Measurements from ENCODE around the gene DGCR6L.
"Not testable (repeated sequence)": the region's sequence is repeated elsewhere in the genome, so short reads cannot be mapped to it uniquely, and the experiment has no call there.

DNA sequence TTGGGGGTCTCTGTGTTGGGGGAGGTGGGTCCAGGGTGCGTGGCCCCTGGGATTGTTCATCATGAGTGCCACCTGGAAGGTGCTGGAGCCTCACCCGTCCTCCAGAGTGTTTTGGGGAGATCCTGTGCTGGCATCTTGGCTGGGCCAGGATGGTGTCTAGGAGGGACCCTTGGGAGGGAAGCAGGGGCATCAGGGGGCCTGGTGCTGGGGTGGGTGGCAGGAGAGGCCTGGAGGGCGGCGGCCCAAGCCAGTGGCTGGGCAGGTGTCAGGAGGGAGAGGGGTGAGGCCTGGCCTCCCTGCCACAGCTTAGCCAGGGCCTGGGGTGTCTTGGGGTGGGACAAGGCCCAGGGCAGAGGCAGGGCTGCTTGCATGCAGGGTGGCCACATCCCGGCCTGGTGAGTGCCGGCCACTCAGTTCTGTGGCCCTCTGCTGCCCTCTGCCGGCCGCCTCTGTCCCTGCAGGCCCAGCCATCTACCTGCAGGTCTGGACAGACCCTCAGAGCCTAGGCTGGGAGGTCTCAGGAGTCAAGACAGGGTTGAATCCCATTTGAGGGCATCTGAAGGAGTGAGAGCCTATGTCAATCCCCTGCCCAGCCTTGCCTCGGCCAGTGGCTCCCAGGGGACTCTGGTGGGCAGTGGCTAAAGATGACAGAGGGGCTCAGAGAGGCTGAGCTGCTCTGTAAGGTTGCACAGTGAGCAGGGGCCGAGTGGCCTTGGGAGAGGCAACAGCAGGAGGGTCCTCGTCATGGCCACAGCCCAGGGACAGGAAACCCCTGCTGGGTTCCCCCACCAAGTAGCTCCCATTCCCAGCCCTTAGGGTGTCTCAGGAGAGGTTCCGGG, 34.2 kb downstream of the DGCR6L start:
- TF ChIP-seq, protein P1, sequence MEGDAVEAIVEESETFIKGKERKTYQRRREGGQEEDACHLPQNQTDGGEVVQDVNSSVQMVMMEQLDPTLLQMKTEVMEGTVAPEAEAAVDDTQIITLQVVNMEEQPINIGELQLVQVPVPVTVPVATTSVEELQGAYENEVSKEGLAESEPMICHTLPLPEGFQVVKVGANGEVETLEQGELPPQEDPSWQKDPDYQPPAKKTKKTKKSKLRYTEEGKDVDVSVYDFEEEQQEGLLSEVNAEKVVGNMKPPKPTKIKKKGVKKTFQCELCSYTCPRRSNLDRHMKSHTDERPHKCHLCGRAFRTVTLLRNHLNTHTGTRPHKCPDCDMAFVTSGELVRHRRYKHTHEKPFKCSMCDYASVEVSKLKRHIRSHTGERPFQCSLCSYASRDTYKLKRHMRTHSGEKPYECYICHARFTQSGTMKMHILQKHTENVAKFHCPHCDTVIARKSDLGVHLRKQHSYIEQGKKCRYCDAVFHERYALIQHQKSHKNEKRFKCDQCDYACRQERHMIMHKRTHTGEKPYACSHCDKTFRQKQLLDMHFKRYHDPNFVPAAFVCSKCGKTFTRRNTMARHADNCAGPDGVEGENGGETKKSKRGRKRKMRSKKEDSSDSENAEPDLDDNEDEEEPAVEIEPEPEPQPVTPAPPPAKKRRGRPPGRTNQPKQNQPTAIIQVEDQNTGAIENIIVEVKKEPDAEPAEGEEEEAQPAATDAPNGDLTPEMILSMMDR (conservative IDR thresholded peaks at IDR 0.05 in 1 of 2, IDR thresholded peaks at IDR 0.05 in 1 of 2; ENCODE audit: extremely low read depth in 1 of 2, insufficient read depth in 1 of 2, low read depth in 1 of 2, low read length in 2 of 2): peak; percentile 70 to 80
- TF ChIP-seq EZH2 (IDR thresholded peaks at IDR 0.05; ENCODE audit: borderline replicate concordance, low read length): not testable (repeated sequence)
